ENCODE measurements around the gene KBTBD7. TPM values are rescaled to one million over a fixed set of nuclear protein-coding genes. Genes with fewer than 3 reads are reported as not detected.
A peak's percentile ranks its signal among the peaks of the same experiment; 100 is the strongest.

KBTBD7 gene
- total and polyA plus RNA-seq, 9 donors = 7.3 to 11.0 (median 8.8) TPM

- Histone ChIP-seq H3K4me1 (ENCODE audit: control insufficient read depth, insufficient read depth, low read length) (no peaks in the 10 kb centered on the region), H3K27ac (ENCODE audit: low read length) (no peak overlapping the region), H3K36me3 (ENCODE audit: control insufficient read depth, insufficient read depth, low read length) (peaks cover 11% of the 10 kb centered on the region), H3K9me3 (replicated peaks; ENCODE audit: control insufficient read depth, low read depth, low read length) (no peaks in the 10 kb centered on the region), H3K27me3 (ENCODE audit: control insufficient read depth, insufficient read depth, low read length) (no peaks in the 10 kb centered on the region), H3K4me3 (ENCODE audit: low read length) (no peak overlapping the region)
- 67% methylated on average over 3 of the region's 7 CpGs for WGBS (ENCODE audit: insufficient coverage)
- no peak for DNase-seq
These were observed 30.0 kb upstream of the KBTBD7 start for GRCh38 chr13:41224113-41225110.

DNA sequence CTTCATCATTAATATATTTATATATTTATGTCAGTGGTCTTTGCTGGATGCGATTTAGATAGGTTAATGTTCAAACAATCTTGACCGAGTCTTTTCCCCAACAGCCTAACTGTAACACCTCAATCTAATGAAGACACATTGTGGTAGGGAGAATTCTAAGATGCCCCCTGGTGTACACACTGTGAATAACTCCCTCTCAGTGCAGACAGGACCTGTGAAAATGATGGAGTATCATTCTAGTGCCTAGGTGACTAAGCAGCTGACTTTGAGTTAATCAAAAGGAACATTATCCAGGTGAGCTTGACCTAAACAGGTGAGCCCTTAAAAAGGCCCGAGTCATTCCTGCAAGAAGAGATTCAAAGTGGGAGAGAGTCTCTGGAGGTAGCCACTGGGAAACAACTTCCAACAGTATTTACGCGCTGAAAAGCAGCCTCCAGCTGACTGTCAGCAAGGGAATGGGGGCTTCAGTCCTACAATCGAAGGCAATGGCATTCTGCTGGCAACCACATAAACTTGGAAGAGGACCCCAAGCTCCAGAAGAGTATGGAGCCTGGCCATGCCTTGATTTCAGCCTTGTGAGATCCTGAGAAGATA is 28.0 kb upstream of the KBTBD7 start:
- H3K27ac ChIP-seq (ENCODE audit: low read length) = no peak overlapping the region
- H3K27me3 ChIP-seq (ENCODE audit: control insufficient read depth, insufficient read depth, low read length) = no peaks in the 10 kb centered on the region
- WGBS (ENCODE audit: insufficient coverage) = 71% methylated on average over 4 of the region's 6 CpGs
- peak; percentile 41 for DNase-seq
- no peak overlapping the region for H3K4me3 ChIP-seq (ENCODE audit: low read length)
- H3K36me3 ChIP-seq (ENCODE audit: control insufficient read depth, insufficient read depth, low read length) = peaks cover 8% of the 10 kb centered on the region
- no peaks in the 10 kb centered on the region for H3K4me1 ChIP-seq (ENCODE audit: control insufficient read depth, insufficient read depth, low read length)
- H3K9me3 ChIP-seq (replicated peaks; ENCODE audit: control insufficient read depth, low read depth, low read length) = no peaks in the 10 kb centered on the region

DNA sequence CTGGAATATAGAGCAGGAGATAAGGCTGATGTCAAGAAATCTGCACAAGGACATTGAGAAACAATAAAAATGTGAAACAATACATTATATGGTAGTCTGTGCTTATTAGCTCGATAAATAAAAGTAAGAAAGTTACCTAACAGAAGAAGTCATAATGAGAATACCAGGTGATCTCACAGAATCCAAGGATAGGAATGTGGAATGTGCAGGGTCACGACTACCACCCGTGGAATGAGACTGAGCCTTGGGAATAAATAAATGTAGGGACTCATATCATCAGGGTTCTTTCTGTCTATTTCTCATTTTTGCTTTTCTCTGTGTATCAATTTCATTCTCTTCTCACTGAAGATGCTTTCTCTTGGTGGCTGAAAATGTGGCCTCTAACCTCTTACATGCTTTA is 26.0 kb upstream of the KBTBD7 start:
- Histone ChIP-seq H3K27ac (ENCODE audit: low read length) (no peak overlapping the region), H3K4me1 (ENCODE audit: control insufficient read depth, insufficient read depth, low read length) (no peaks in the 10 kb centered on the region), H3K27me3 (ENCODE audit: control insufficient read depth, insufficient read depth, low read length) (no peaks in the 10 kb centered on the region), H3K36me3 (ENCODE audit: control insufficient read depth, insufficient read depth, low read length) (peaks cover 4% of the 10 kb centered on the region), H3K4me3 (ENCODE audit: low read length) (no peak overlapping the region), H3K9me3 (replicated peaks; ENCODE audit: control insufficient read depth, low read depth, low read length) (no peaks in the 10 kb centered on the region)
- no peak for DNase-seq
- WGBS (ENCODE audit: insufficient coverage) = 83% methylated on average over 1 of the region's 3 CpGs

DNA sequence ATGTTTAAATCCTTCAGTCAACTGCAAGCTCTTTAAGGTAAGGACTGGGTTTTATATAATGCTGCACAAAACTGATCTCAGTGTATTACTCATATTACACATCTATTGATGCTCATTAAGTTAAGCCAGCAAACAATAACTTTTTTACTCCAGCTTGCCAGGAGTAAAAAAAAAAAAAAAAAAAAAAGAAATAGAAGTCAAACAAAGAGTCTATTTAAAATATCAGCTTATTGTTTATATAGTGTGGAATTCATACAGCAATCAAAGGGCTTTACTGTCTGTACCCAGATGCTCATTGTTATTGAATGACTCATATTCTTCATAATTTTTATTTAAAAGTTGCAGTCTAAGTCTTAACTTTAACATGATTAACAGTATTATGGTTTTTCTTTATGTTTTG is 21.8 kb upstream of the KBTBD7 start:
- peaks cover under 1% of the 10 kb centered on the region for H3K9me3 ChIP-seq (replicated peaks; ENCODE audit: control insufficient read depth, low read depth, low read length)
- H3K27ac ChIP-seq (ENCODE audit: low read length) = no peak overlapping the region
- no peaks in the 10 kb centered on the region for H3K36me3 ChIP-seq (ENCODE audit: control insufficient read depth, insufficient read depth, low read length)
- H3K27me3 ChIP-seq (ENCODE audit: control insufficient read depth, insufficient read depth, low read length) = no peaks in the 10 kb centered on the region
- no peak overlapping the region for H3K4me3 ChIP-seq (ENCODE audit: low read length)
- DNase-seq = no peak
- no peaks in the 10 kb centered on the region for H3K4me1 ChIP-seq (ENCODE audit: control insufficient read depth, insufficient read depth, low read length)

DNA sequence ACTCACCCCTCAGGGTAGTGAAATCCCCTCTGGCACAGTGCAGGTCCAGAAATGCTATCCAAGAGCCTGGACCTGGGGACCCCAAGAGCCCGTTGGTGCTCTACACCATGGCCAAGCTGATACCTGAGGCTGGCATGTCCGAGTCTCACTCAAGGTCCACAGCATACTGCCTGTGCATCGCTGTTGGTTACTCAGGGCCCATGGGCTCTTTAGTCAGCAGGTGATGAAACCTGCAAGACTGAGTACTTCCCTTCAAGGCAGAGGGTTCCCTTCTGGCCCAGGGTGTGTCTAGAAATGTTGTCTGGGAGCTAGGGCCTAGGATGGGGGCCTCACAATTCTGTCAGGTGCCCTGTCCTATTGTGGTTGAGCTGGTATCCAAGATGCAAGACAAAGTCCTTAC is 19.6 kb upstream of the KBTBD7 start:
- H3K4me3 ChIP-seq (ENCODE audit: low read length) = no peak overlapping the region
- H3K36me3 ChIP-seq (ENCODE audit: control insufficient read depth, insufficient read depth, low read length) = no peaks in the 10 kb centered on the region
- no peaks in the 10 kb centered on the region for H3K27me3 ChIP-seq (ENCODE audit: control insufficient read depth, insufficient read depth, low read length)
- no peak overlapping the region for H3K27ac ChIP-seq (ENCODE audit: low read length)
- peaks cover 10% of the 10 kb centered on the region for H3K9me3 ChIP-seq (replicated peaks; ENCODE audit: control insufficient read depth, low read depth, low read length)
- no peak for DNase-seq
- 61% methylated on average over 3 of the region's 3 CpGs for WGBS (ENCODE audit: insufficient coverage)
- H3K4me1 ChIP-seq (ENCODE audit: control insufficient read depth, insufficient read depth, low read length) = no peaks in the 10 kb centered on the region

DNA sequence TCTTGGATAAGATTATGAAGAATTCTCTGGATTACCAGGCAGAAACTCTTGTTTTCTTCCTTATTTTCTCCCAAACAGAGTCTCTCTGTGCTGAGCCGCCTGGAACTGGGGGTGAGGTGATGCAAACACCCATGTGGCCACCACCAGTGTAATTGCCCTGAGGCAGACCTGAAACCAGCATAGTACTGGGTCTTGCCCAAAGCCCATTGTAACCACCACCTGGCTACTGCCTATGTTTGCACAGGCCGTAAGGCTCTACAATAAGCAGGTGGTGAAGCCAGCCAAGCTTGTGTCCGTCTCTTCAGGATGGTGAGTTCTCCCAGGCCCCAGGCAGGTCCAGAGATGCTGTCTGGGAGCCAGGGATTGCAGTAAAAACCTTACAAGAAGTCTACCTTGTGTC is 18.9 kb upstream of the KBTBD7 start:
- 82% methylated on average over 3 of the region's 3 CpGs for WGBS (ENCODE audit: insufficient coverage)
- Histone ChIP-seq H3K4me3 (ENCODE audit: low read length) (no peak overlapping the region), H3K36me3 (ENCODE audit: control insufficient read depth, insufficient read depth, low read length) (no peaks in the 10 kb centered on the region), H3K4me1 (ENCODE audit: control insufficient read depth, insufficient read depth, low read length) (no peaks in the 10 kb centered on the region), H3K27ac (ENCODE audit: low read length) (no peak overlapping the region), H3K9me3 (replicated peaks; ENCODE audit: control insufficient read depth, low read depth, low read length) (peaks cover 10% of the 10 kb centered on the region), H3K27me3 (ENCODE audit: control insufficient read depth, insufficient read depth, low read length) (no peaks in the 10 kb centered on the region)
- no peak for DNase-seq

GRCh38 chr13:41212881-41213280 is 18.5 kb upstream of the KBTBD7 start:
- Histone ChIP-seq H3K36me3 (ENCODE audit: control insufficient read depth, insufficient read depth, low read length) (no peaks in the 10 kb centered on the region), H3K9me3 (replicated peaks; ENCODE audit: control insufficient read depth, low read depth, low read length) (peaks cover 13% of the 10 kb centered on the region), H3K27me3 (ENCODE audit: control insufficient read depth, insufficient read depth, low read length) (no peaks in the 10 kb centered on the region), H3K4me3 (ENCODE audit: low read length) (no peak overlapping the region), H3K4me1 (ENCODE audit: control insufficient read depth, insufficient read depth, low read length) (no peaks in the 10 kb centered on the region), H3K27ac (ENCODE audit: low read length) (no peak overlapping the region)
- DNase-seq = no peak

- Histone ChIP-seq H3K27ac (ENCODE audit: low read length) (no peak overlapping the region), H3K4me1 (ENCODE audit: control insufficient read depth, insufficient read depth, low read length) (no peaks in the 10 kb centered on the region), H3K9me3 (replicated peaks; ENCODE audit: control insufficient read depth, low read depth, low read length) (peaks cover 15% of the 10 kb centered on the region), H3K36me3 (ENCODE audit: control insufficient read depth, insufficient read depth, low read length) (no peaks in the 10 kb centered on the region), H3K27me3 (ENCODE audit: control insufficient read depth, insufficient read depth, low read length) (no peaks in the 10 kb centered on the region), H3K4me3 (ENCODE audit: low read length) (no peak overlapping the region)
- WGBS (ENCODE audit: insufficient coverage) = no CpG with 5 or more reads among the region's 2 CpGs
- DNase-seq = no peak
These were observed 16.7 kb upstream of the KBTBD7 start for GRCh38 chr13:41211062-41211461.

- Histone ChIP-seq H3K36me3 (ENCODE audit: control insufficient read depth, insufficient read depth, low read length) (no peaks in the 10 kb centered on the region), H3K27me3 (ENCODE audit: control insufficient read depth, insufficient read depth, low read length) (no peaks in the 10 kb centered on the region), H3K27ac (ENCODE audit: low read length) (no peak overlapping the region), H3K4me3 (ENCODE audit: low read length) (no peak overlapping the region), H3K4me1 (ENCODE audit: control insufficient read depth, insufficient read depth, low read length) (no peaks in the 10 kb centered on the region), H3K9me3 (replicated peaks; ENCODE audit: control insufficient read depth, low read depth, low read length) (peaks cover 15% of the 10 kb centered on the region)
- DNase-seq = no peak
These were observed 12.1 kb upstream of the KBTBD7 start for GRCh38 chr13:41206467-41206866.

- peak; percentile 70 for DNase-seq
- Histone ChIP-seq H3K9me3 (replicated peaks; ENCODE audit: control insufficient read depth, low read depth, low read length) (peaks cover 5% of the 10 kb centered on the region), H3K27me3 (ENCODE audit: control insufficient read depth, insufficient read depth, low read length) (no peaks in the 10 kb centered on the region), H3K36me3 (ENCODE audit: control insufficient read depth, insufficient read depth, low read length) (no peaks in the 10 kb centered on the region), H3K27ac (ENCODE audit: low read length) (no peak overlapping the region), H3K4me3 (ENCODE audit: low read length) (no peak overlapping the region), H3K4me1 (ENCODE audit: control insufficient read depth, insufficient read depth, low read length) (no peaks in the 10 kb centered on the region)
- 31% methylated on average over 2 of the region's 6 CpGs for WGBS (ENCODE audit: insufficient coverage)
These were observed 9.4 kb upstream of the KBTBD7 start for GRCh38 chr13:41203810-41204209.
